Coronary artery (tissue), 2 donors: ENCODE measurements around the gene FOXD1.

ENCODE experiments used
- DNase-seq: peaks from one replicate; pipeline ENCODE4 v3.0.0-alpha.2; 2017; ENCODE audit warnings: low spot score
- H3K27ac ChIP-seq, 2 donors: fragments of 200-600 bp; sonication (generic); one replicate each; pipeline ENCODE4 v1.5.1; 2016 to 2019
- H3K4me3 ChIP-seq: fragments of 200-600 bp; sonication (generic); 2 replicates; pipeline ENCODE4 v1.5.1; 2016; ENCODE audit warnings: mild to moderate bottlenecking, moderate library complexity
- CTCF ChIP-seq: fragments of 200-600 bp; sonication (generic); IDR thresholded peaks from one replicate; pipeline ENCODE4 v1.5.1; 2019; ENCODE audit warnings: antibody characterized with exemption

The FOXD1 gene

DNA sequence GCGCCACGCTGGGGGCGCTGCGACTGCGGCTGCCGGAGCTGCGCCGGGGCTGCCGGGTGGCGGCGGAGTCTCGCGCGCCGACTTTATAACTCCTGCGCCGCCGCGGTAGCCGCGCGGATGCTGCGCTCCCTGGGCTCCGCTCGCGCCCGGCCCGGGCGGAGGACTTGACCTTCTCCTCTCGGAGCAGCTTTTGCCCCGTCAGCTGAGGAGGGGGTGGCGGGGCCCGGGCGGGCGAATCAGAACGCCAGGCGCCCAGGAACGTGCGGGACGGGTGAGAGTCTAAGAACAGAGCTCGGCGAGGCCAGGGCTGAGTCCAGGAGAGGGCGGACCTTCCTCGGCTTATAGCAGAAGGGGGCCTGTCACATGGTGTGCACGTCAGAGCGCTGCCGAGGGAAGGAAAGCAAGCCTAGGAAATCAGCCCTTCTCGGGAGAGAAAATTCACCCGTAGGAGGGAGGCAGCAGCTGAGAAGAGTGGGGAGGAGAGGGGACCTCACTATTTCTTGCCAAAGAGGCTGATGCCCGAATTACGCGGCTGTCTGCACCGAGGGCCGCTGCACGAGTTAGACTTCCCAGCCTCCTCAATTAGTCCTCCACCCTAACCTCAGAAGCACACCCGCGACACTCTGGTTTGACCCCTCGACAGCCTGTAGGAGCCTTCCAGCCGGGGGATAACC is at the start of gene FOXD1:
Gene FOXD1, minus strand, starts transcription at position 315 of the 674 bp plus-strand sequence. CDS start 415 bp downstream, outside the sequence.
- TF ChIP-seq CTCF: no peak
- Histone ChIP-seq H3K4me3 (peak within 1 kb of the TSS; percentile 68), H3K27ac (no peak within 1 kb of the TSS)
- DNase-seq: no peak

DNA sequence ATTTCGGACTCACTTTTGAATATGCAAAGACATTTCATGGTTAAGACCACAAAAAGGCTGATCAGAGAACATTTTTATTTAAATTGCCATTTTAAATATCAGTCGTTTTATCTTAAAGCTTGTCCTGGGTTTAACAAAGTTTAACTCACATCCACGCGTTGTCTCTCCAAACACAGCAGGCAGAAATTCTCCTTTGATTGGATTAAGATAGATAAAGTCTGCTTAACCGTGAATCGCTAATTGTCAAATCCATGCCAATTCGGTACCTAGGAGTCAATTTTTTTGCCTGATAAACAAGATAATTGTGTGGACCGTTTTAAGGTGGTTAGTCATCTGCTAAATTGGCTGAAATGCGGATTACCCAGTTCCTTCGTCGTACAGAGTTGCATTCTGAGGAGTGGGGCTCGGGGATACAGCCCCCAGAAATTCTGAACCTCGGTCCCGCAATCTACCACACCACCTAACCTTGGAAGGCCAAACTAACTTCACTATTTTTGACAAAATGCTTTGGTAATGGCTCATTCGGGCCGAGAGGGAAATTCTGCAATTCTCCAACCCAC is 49.0 kb upstream of the FOXD1 start:
- Histone ChIP-seq H3K27ac (peak overlapping the region; percentile 90 to 97), H3K4me3 (peak overlapping the region; percentile 95)
- TF ChIP-seq CTCF: no peak
- no peak for DNase-seq

GRCh38 chr5:73496984-73497457 is 48.4 kb upstream of the FOXD1 start:
- H3K27ac ChIP-seq: no peak overlapping the region
- no peak for TF ChIP-seq CTCF
- H3K4me3 ChIP-seq: peak overlapping the region; percentile 95
- DNase-seq: no peak

GRCh38 chr5:73495772-73496335 is 47.3 kb upstream of the FOXD1 start:
- TF ChIP-seq CTCF: no peak
- Histone ChIP-seq H3K4me3 (no peak overlapping the region), H3K27ac (no peak overlapping the region)
- no peak for DNase-seq

GRCh38 chr5:73494721-73495120 is 46.1 kb upstream of the FOXD1 start:
- Histone ChIP-seq H3K4me3 (no peak overlapping the region), H3K27ac (no peak overlapping the region)
- no peak for DNase-seq
- no peak for TF ChIP-seq CTCF

DNA sequence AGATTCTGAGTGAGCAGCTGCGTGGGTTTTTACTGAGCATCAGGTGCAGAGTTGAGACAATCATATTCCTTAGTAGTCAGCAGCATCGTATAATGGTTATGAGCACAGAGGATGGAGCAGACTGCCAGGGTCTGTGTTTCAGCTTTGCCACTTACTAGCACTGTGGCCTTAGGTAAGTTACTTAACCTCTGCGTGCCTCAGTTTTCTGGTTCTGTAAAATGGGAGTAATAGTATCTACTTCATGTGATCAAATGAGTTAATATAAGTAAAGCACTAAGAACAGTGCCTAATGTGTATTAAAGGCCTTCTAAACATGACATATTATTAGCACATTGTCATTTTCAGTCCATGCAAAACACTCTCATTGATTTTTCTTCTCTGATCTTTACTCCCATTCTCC is 44.8 kb upstream of the FOXD1 start:
- H3K27ac ChIP-seq: no peak overlapping the region
- no peak for DNase-seq
- TF ChIP-seq CTCF: no peak
- no peak overlapping the region for H3K4me3 ChIP-seq

DNA sequence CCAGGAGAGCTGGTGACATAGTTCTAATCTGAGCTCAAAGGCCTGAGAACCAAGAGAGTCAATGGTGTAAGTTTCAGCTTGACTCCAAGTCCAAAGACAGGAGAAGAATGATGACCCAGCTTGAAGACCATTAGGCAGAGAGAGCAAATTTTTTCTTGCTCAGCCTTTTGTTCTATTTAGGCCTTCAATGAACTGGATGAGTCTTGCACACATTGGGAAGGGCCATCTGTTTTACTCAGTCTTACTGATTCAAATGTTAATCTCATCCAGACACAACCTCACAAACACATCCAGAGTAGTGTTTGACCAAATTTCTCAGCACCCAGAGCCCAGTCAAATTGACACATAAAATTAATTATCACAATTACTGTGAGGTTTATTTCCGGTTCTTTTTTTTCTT is 42.6 kb upstream of the FOXD1 start:
- no peak overlapping the region for H3K27ac ChIP-seq
- TF ChIP-seq CTCF: no peak
- H3K4me3 ChIP-seq: no peak overlapping the region
- no peak for DNase-seq
